HG03066 (cell line): ENCODE measurements around the gene ROR1.

ENCODE experiments used
- ATAC-seq: cut with Tn5 transposase; IDR thresholded peaks from one replicate; pipeline ENCODE4 v1.9.1; 2021; ENCODE audit warnings: low read depth; ENCODE audit not compliant: unreplicated experiment

Gene ROR1

GRCh38 chr1:63987628-63988024 lies 213.8 kb downstream of the ROR1 start:
- ATAC-seq: no peak

GRCh38 chr1:63988941-63989340 lies 215.1 kb downstream of the ROR1 start:
- ATAC-seq: no peak

GRCh38 chr1:63991685-63992084 lies 217.9 kb downstream of the ROR1 start:
- ATAC-seq: no peak

- no peak for ATAC-seq
Measured at GRCh38 chr1:64000021-64000420, 226.2 kb downstream of the ROR1 start.

GRCh38 chr1:64001038-64001437 lies 227.2 kb downstream of the ROR1 start:
- ATAC-seq: no peak

- ATAC-seq: no peak
Measured at GRCh38 chr1:64004451-64005025, 230.7 kb downstream of the ROR1 start.

GRCh38 chr1:64005801-64006200 lies 232.0 kb downstream of the ROR1 start:
- no peak for ATAC-seq

- no peak for ATAC-seq
Measured at GRCh38 chr1:64006276-64007051, 232.6 kb downstream of the ROR1 start.

- no peak for ATAC-seq
Measured at GRCh38 chr1:64010316-64010715, 236.5 kb downstream of the ROR1 start.

GRCh38 chr1:64013395-64013794 lies 239.6 kb downstream of the ROR1 start:
- ATAC-seq: no peak

- no peak for ATAC-seq
Measured at GRCh38 chr1:64019818-64020217, 246.0 kb downstream of the ROR1 start.

GRCh38 chr1:64021066-64021465 lies 247.2 kb downstream of the ROR1 start:
- no peak for ATAC-seq

- ATAC-seq: no peak
Measured at GRCh38 chr1:64025051-64025450, 251.2 kb downstream of the ROR1 start.

- ATAC-seq: no peak
Measured at GRCh38 chr1:64029037-64029436, 255.2 kb downstream of the ROR1 start.

GRCh38 chr1:64030411-64030810 lies 256.6 kb downstream of the ROR1 start:
- ATAC-seq: no peak

GRCh38 chr1:64031236-64031635 lies 257.4 kb downstream of the ROR1 start:
- no peak for ATAC-seq

- no peak for ATAC-seq
Measured at GRCh38 chr1:64033667-64034220, 259.9 kb downstream of the ROR1 start.

GRCh38 chr1:64036549-64036948 lies 262.7 kb downstream of the ROR1 start:
- no peak for ATAC-seq

GRCh38 chr1:64038119-64038518 lies 264.3 kb downstream of the ROR1 start:
- ATAC-seq: no peak

GRCh38 chr1:64038965-64039364 lies 265.1 kb downstream of the ROR1 start:
- ATAC-seq: no peak

GRCh38 chr1:64039390-64039926 lies 265.6 kb downstream of the ROR1 start:
- no peak for ATAC-seq
